NCI-H1436 (cell line): ENCODE measurements around the gene RFTN1.

Experiments used
- DNase-seq: peaks from one replicate; lab custom pipeline; 2025; lab: John Stamatoyannopoulos, UW

RFTN1 gene

DNA sequence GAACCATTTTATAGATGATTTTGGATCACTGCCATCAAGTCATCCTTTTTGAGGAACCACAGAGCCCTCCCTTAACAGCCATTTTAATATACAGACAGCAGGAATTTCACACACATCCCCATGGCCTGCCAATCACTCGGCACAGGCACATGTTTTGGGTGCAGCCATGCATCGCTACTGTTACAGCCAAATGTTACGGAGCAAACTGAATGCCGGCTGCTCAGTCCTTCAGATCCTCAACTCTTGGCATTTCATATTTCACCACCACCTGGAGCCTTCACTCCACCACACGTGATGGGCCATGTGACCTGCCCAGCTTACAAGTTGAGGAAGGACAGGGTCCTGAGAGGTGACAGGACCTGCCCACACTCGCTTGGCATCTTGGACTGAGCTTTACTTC lies 157.7 kb downstream of the RFTN1 start:
- DNase-seq, result no peak

DNA sequence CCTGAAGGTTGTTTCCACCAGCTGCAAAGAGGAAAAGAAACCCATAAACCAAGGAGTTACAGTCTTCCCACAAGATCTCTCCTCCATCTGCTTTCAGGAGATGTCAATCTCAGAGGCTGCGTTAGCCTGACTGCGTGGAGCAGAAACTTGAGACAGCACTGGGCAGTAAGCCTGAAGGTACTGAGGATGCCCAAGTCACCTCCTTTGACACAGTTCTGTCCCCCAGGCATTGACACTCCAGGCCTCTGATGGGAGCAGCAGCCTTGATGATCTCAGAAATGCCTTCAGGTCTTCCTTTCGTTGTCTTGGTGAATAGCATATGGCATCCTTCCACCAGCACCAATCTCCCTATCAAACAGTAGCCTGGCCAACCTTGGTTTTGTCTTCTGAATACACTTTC lies 159.2 kb downstream of the RFTN1 start:
- DNase-seq, result no peak

GRCh38 chr3:16352428-16352827 lies 161.1 kb downstream of the RFTN1 start:
- no peak for DNase-seq

DNA sequence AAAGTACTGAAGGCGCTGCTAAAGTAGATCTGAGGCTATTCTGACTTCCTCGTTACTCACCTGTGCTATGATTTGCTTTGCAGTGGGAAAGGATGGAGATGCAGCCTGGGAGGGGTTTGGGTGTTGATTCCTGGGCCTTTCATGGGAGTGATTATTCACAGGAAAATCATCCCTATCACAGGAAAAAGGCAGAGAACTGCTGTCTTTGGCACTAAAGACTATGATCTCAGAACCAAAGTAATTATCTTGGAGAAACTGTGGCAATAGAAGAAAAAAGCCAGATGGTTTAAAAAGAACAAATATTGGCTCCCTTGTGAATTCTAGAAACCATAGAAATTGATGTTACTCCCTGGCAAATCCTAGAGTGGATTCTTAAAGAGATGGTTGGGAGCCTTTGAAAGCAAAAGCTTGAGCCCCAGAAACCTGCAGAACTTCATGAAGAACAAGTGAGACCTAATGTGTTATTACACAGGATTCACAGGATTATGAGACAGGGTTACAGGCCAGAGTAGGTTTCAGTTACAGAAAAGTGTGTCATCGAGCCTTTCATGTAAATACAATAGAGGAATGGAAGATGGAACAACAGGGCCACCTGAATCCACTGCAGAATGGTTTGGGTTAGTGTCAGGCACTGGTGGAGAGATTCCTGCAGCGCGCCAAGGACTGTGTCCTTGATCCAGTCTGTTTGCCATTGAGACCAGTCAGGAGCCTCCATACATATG lies 162.7 kb downstream of the RFTN1 start:
- DNase-seq, result no peak

- no peak for DNase-seq
These were observed 163.4 kb downstream of the RFTN1 start for GRCh38 chr3:16349986-16350596.

DNA sequence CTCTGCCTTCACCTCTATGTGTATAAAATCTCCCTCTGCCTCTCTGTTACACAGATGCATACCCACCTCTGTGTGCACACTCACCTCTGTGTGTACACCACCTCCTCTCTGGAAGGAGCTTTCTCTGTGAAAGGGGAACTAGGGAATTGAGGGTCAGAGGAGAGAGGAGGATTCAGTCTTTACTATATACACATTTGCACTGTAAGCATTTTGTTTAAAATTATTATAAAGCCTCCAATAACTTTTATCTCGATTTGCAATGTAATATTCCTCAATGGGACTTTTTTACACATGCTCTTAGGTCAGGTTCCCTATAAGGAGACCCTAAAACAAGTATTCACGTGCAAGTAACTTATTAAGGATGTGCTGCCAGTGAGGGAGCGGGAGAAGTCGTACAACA lies 166.0 kb downstream of the RFTN1 start:
- DNase-seq, result no peak

GRCh38 chr3:16346413-16347081 lies 167.0 kb downstream of the RFTN1 start:
- no peak for DNase-seq

- no peak for DNase-seq
These were observed 170.4 kb downstream of the RFTN1 start for GRCh38 chr3:16343101-16343500.

GRCh38 chr3:16338999-16339398 lies 174.5 kb downstream of the RFTN1 start:
- DNase-seq, result no peak

DNA sequence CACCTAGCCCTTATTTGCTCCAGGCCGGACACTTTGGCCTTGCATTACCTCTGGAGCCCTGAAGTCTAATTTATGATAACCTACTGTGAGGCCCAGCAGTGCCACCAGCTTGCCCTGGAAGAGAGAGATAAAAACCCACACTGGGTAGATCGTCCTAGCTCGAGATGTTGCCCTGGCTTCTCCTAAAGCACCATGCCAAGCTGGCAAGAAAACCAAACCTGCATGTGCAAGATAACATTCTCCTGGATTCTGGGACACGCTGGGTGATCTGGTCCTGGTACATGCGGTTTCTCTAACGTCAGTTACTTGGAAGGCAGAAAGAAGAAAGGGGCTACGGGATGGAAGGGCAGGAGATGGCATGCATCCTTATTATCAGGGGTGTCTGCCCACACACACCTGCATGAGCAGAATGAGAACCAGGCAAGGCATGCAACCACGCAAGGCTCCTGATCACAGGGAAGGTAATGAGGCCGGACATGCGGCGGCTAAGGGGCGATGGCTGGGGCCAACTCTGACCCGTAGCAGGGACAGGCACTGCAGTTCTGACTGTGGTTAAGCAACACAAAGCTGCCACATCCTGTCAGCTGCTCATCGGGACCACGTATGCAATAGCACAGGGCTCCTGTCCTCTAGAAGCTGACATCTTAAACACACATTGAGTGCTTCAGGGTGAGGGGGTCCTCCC lies 175.5 kb downstream of the RFTN1 start:
- DNase-seq, result no peak

DNA sequence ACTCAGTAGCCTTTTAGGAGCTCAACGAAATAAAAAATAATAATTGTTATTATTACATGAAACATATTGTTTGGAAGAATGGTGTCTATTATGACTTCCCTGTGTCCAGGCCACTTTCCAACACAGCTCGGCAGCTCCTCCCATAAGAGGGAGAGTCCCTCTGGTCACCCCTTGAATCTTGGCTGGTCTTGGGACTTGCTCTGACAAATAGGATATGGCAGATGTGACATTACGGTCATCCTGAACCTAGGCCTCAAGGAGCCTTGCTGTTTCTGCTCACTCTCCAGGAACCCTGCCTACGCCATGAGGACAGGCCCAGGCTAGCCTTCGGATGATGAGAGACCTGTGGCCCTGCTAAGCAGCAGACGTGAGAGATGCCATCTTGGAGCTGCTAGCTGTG lies 176.7 kb downstream of the RFTN1 start:
- DNase-seq, result no peak

- DNase-seq, result no peak
These were observed 177.5 kb downstream of the RFTN1 start for GRCh38 chr3:16335772-16336645.

DNA sequence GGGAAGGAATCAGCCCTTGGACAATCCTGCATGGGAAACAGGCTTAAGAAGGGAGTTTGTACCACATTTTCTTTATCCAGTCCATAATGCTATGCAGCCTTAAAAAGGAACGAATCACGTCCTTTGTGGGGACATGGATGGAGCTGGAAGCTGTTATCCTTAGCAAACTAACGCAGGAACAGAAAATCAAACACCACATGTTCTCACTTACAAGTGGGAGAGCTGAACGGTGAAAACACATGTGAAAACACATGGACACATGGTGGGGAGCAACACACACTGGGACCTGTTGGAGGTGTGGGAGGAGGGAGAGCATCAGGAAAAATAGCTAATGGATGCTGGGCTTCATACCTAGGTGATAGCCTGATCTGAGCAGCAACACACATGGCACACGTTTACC lies 178.2 kb downstream of the RFTN1 start:
- no peak for DNase-seq

- DNase-seq, result no peak
These were observed 178.6 kb downstream of the RFTN1 start for GRCh38 chr3:16334909-16335308.

DNA sequence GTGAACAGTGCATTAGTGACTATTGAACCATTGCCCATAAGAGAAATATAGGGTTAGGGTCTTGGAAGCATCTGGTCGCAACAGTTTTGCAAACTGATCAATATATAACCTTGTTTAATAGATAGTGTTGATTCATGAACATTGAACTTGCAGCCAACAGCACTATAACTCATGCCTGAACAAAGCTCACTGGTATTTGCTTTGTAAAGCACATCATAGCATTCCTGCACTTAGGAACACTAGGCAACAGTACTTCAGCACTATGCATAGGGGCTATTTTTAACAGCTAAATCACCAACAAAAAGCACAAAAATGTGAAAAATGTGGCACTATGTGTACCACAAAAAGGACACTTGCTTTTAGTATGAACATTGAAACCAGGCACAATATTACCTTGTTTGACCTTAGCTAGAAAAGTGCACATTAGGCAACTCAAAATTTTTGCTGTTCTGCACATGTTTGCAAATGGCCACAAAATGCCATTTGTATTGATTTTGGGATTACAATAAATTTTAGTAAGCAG lies 180.5 kb downstream of the RFTN1 start:
- DNase-seq, result no peak

GRCh38 chr3:16331319-16331883 lies 182.1 kb downstream of the RFTN1 start:
- DNase-seq, result no peak

- DNase-seq, result no peak
These were observed 183.1 kb downstream of the RFTN1 start for GRCh38 chr3:16330351-16330750.

GRCh38 chr3:16329826-16330129 lies 183.7 kb downstream of the RFTN1 start:
- DNase-seq, result no peak

DNA sequence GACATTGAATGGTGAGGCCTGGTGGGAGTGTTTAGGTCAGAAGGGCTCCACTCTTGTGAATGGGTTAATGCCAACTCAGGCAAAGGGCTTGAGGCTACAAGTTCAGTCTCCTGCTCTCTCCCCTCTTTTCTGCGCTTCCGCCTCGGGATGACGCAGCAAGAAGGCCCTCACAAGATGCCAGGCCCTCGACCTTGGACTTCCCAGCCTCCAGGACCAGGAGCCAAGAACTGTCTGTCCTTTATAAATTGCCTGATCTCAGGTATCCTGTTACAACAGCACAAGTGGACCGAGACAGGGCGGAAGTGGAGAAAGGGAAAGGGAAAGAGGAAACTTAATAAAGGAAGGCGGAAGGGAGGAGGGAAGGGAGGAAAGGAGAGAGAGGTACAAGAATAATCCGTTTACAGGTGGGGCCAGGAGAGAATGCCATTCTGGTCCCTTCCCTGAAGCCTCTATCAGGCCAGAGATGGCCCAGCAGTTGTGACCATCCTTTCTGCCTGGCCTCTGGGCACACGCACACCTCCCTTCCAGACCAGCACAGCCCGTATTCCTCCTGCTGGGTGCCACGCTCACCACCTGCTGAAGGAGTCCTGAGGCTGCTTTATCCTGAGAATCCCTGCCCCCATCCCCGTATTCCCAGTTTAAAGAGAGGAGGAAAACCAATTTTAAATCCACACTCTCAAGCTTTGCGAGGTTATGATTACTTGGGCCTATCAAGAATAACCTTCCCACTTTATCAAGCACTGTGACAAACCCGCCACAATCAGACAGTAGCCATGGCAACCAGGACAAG lies 184.3 kb downstream of the RFTN1 start:
- DNase-seq, result no peak

- DNase-seq, result no peak
These were observed 185.4 kb downstream of the RFTN1 start for GRCh38 chr3:16328124-16328523.
